ENCODE data around the gene ASAP3. TPM values are rescaled to one million over a fixed set of nuclear protein-coding genes. Genes with fewer than 3 reads are reported as not detected.
A peak's percentile ranks its signal among the peaks of the same experiment; 100 is the strongest.

Gene ASAP3
- total and polyA plus RNA-seq, 9 of the 15 experiments (the other 6 are each of a cell fraction or from before 2014, with no cell fraction given) = 1.7 to 31.2 (median 17.4) TPM

DNA sequence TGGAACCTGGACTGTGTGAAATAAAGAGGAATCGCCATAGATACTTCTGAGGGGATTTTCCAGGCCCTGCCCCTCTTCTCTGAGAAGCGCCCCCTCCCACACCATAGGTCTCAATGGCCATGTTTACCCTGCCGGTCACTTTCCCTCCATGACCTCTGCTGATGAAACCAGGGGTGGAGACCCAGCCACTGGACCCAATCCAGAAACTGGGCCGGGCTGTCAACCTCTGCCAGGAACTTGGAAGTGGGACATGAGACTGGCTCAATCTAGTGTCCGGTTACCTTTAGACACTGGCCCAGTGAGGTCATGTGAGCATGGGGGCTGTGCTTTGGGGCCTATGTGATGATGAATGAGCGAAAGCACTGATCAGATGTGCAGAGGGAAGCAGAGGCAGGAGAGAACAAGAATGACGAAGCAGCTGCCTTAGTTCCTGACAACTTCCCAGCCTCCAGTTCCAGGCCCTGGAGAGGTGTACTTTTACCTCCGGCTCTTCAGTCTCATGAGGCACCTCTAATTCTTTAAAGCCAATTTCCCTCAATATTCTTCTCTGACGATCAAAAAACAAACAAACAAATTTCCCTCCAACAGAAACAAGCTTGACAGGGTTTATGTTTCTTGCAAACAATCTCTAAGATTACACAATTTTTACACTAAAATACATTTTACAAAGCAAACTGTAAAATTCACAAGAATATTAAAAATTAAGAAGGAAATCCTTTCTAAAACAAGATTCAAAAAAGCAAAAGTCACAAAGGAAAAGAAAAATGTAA, 4.9 kb downstream of the ASAP3 start (continued):
- TF ChIP-seq, protein P1, sequence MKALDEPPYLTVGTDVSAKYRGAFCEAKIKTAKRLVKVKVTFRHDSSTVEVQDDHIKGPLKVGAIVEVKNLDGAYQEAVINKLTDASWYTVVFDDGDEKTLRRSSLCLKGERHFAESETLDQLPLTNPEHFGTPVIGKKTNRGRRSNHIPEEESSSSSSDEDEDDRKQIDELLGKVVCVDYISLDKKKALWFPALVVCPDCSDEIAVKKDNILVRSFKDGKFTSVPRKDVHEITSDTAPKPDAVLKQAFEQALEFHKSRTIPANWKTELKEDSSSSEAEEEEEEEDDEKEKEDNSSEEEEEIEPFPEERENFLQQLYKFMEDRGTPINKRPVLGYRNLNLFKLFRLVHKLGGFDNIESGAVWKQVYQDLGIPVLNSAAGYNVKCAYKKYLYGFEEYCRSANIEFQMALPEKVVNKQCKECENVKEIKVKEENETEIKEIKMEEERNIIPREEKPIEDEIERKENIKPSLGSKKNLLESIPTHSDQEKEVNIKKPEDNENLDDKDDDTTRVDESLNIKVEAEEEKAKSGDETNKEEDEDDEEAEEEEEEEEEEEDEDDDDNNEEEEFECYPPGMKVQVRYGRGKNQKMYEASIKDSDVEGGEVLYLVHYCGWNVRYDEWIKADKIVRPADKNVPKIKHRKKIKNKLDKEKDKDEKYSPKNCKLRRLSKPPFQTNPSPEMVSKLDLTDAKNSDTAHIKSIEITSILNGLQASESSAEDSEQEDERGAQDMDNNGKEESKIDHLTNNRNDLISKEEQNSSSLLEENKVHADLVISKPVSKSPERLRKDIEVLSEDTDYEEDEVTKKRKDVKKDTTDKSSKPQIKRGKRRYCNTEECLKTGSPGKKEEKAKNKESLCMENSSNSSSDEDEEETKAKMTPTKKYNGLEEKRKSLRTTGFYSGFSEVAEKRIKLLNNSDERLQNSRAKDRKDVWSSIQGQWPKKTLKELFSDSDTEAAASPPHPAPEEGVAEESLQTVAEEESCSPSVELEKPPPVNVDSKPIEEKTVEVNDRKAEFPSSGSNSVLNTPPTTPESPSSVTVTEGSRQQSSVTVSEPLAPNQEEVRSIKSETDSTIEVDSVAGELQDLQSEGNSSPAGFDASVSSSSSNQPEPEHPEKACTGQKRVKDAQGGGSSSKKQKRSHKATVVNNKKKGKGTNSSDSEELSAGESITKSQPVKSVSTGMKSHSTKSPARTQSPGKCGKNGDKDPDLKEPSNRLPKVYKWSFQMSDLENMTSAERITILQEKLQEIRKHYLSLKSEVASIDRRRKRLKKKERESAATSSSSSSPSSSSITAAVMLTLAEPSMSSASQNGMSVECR (CRISPR knock-in tag; IDR thresholded peaks at IDR 0.05) = no peak
- TF ChIP-seq NFYB (IDR thresholded peaks at IDR 0.05; ENCODE audit: extremely low read depth, insufficient read length) (no peak), SOX6 (IDR thresholded peaks at IDR 0.05) (peak; percentile 82), MTA1 (IDR thresholded peaks at IDR 0.05; ENCODE audit: borderline replicate concordance) (0 out of 2 replicates have a peak, but pooled peaks have one; percentile 28), BHLHE40 (IDR thresholded peaks at IDR 0.05; ENCODE audit: low read length) (peak; percentile 88), FOXK1 (CRISPR knock-in tag; IDR thresholded peaks at IDR 0.05; ENCODE audit: borderline replicate concordance) (0 out of 2 replicates have a peak, but pooled peaks have one; percentile 54), PREB (CRISPR knock-in tag; IDR thresholded peaks at IDR 0.05) (no peak), RB1 (IDR thresholded peaks at IDR 0.05; ENCODE audit: low read depth) (no peak; the same call in 1 of the 2 replicates), SAFB2 (IDR thresholded peaks at IDR 0.05; ENCODE audit: borderline replicate concordance, low read depth, low read length, severe bottlenecking) (no peak), ZNF408 (CRISPR knock-in tag; IDR thresholded peaks at IDR 0.05; ENCODE audit: low read depth) (no peak), SIX5 (IDR thresholded peaks at IDR 0.05; ENCODE audit: borderline replicate concordance in 1 of 2, insufficient read depth in 1 of 2, low read depth in 1 of 2, low read length in 2 of 2) (no peak; a peak in 1 of 4 replicates), PHTF2 (CRISPR knock-in tag; IDR thresholded peaks at IDR 0.05) (no peak), NFE2 (IDR thresholded peaks at IDR 0.05; ENCODE audit: low read depth) (peak; percentile 77), NR1H2 (CRISPR knock-in tag; IDR thresholded peaks at IDR 0.05) (no peak), PPARD (CRISPR knock-in tag; IDR thresholded peaks at IDR 0.05) (no peak), BRF1 (IDR thresholded peaks at IDR 0.05; ENCODE audit: borderline replicate concordance, extremely low read depth, insufficient read length) (no peak), MEF2A (IDR thresholded peaks at IDR 0.05; ENCODE audit: control insufficient read depth, low read depth, low read length) (no peak), DLX4 (CRISPR knock-in tag; IDR thresholded peaks at IDR 0.05) (no peak)
- TF ChIP-seq, protein P2, sequence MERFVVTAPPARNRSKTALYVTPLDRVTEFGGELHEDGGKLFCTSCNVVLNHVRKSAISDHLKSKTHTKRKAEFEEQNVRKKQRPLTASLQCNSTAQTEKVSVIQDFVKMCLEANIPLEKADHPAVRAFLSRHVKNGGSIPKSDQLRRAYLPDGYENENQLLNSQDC (CRISPR knock-in tag; IDR thresholded peaks at IDR 0.05) = no peak
